Activated T-helper 1 cell treated with anti-CD3 and anti-CD28 coated beads, Interleukin-12 subunit alpha, Interleukin-12 subunit beta, Interleukin-2, Interleukin-4 antibody, amounts not matched to agents 30 ng/mL and 10 ng/mL and 1 ng/mL, durations not matched to agents 14 hours and 24 hours and 36 hours (primary cell): ENCODE measurements around the gene CWC27. TPM values are rescaled to one million over a fixed set of nuclear protein-coding genes. Genes with fewer than 3 reads are reported as not detected.

Source experiments
- DNase-seq: peaks from one replicate; pipeline ENCODE4 v3.0.0; 2021; ENCODE audit warnings: low spot score
- H3K27ac Mint-ChIP-seq: one replicate; pipeline ENCODE4 v1.8.0; 2021; ENCODE audit warnings: mild to moderate bottlenecking, mixed read lengths
- H3K27me3 Mint-ChIP-seq: one replicate; pipeline ENCODE4 v1.8.0; 2022; ENCODE audit warnings: mild to moderate bottlenecking, moderate library complexity, mixed read lengths; ENCODE audit not compliant: insufficient read depth
- H3K36me3 Mint-ChIP-seq: one replicate; pipeline ENCODE4 v1.8.0; 2021; ENCODE audit warnings: low read depth, mixed read lengths
- H3K4me1 Mint-ChIP-seq: one replicate; pipeline ENCODE4 v1.8.0; 2021; ENCODE audit warnings: low read depth, mixed read lengths
- H3K4me3 Mint-ChIP-seq: one replicate; pipeline ENCODE4 v1.8.0; 2021; ENCODE audit warnings: mild to moderate bottlenecking, moderate library complexity, mixed read lengths
- H3K9me3 Mint-ChIP-seq: one replicate; pipeline ENCODE4 v1.8.0; 2021; ENCODE audit warnings: mixed read lengths
- intact Hi-C: fragments of 100-400 bp; cut with micrococcal nuclease; formaldehyde crosslinking; loops from one replicate; pipeline ENCODE4 v1.15.1; 2024
- total RNA-seq: library from RNA; stranded (reverse); gene quantifications from 2 replicates; pipeline ENCODE4 v1.2.3, GENCODE V29; 2022

Gene CWC27
- 29.1 and 33.5 TPM in 2 replicates for total RNA-seq

- peak within 1 kb of the TSS; percentile 98 for H3K4me3 Mint-ChIP-seq
- peaks cover 51% of the 10 kb centered on the region for H3K4me1 Mint-ChIP-seq
- H3K36me3 Mint-ChIP-seq, result peaks cover 14% of the 10 kb centered on the region
- H3K9me3 Mint-ChIP-seq, result no peaks in the 10 kb centered on the region
- H3K27ac Mint-ChIP-seq, result peak within 1 kb of the TSS; percentile 96
- DNase-seq, result peak; percentile 79
- intact Hi-C loops, result loop anchor here (1.0 to 10.0 kb wide), 7 partner anchors 133 to 1376 kb away; partner anchors contain the start of genes CENPK, ERBIN, PPWD1 and SREK1
- no peaks in the 10 kb centered on the region for H3K27me3 Mint-ChIP-seq
Observed at GRCh38 chr5:64768358-64769312, at the start of gene CWC27, which contains the start of gene SREK1IP1. Gene CWC27, plus strand, starts transcription at chr5:64768930. Its CDS starts 217 bp downstream, at chr5:64769147. Gene SREK1IP1, minus strand, starts transcription at chr5:64768691. Its CDS starts 174 bp downstream, at chr5:64768517.

GRCh38 chr5:64722588-64722987 is 46.1 kb upstream of the CWC27 start:
- intact Hi-C loops, result no loop called here
- H3K4me3 Mint-ChIP-seq, result no peak overlapping the region
- peaks cover 16% of the 10 kb centered on the region for H3K36me3 Mint-ChIP-seq

GRCh38 chr5:64727150-64727549 is 41.6 kb upstream of the CWC27 start:
- intact Hi-C loops, result no loop called here
- Mint-ChIP-seq H3K9me3 (no peaks in the 10 kb centered on the region), H3K4me3 (no peak overlapping the region), H3K4me1 (peaks cover 8% of the 10 kb centered on the region), H3K27ac (no peak overlapping the region), H3K27me3 (no peaks in the 10 kb centered on the region), H3K36me3 (peaks cover 22% of the 10 kb centered on the region)
- DNase-seq, result no peak

More at GRCh38 chr5:64722588-64722987, 46.1 kb upstream of the CWC27 start:
- Mint-ChIP-seq H3K4me1 (peaks cover 8% of the 10 kb centered on the region), H3K27me3 (no peaks in the 10 kb centered on the region), H3K9me3 (no peaks in the 10 kb centered on the region), H3K27ac (no peak overlapping the region)
- no peak for DNase-seq

- H3K36me3 Mint-ChIP-seq, result peaks cover 13% of the 10 kb centered on the region
- intact Hi-C loops, result no loop called here
- no peak overlapping the region for H3K4me3 Mint-ChIP-seq
- H3K4me1 Mint-ChIP-seq, result peaks cover 7% of the 10 kb centered on the region
- no peaks in the 10 kb centered on the region for H3K9me3 Mint-ChIP-seq
- H3K27ac Mint-ChIP-seq, result no peak overlapping the region
- no peak for DNase-seq
- no peaks in the 10 kb centered on the region for H3K27me3 Mint-ChIP-seq
Observed at GRCh38 chr5:64742411-64742810, 26.3 kb upstream of the CWC27 start.

- no peak overlapping the region for H3K27ac Mint-ChIP-seq
- H3K9me3 Mint-ChIP-seq, result no peaks in the 10 kb centered on the region
- intact Hi-C loops, result no loop called here
- H3K4me3 Mint-ChIP-seq, result no peak overlapping the region
- peaks cover 7% of the 10 kb centered on the region for H3K4me1 Mint-ChIP-seq
- DNase-seq, result no peak
- no peaks in the 10 kb centered on the region for H3K27me3 Mint-ChIP-seq
- peaks cover 11% of the 10 kb centered on the region for H3K36me3 Mint-ChIP-seq
Observed at GRCh38 chr5:64742821-64743220, 25.9 kb upstream of the CWC27 start.

- no peak for DNase-seq
- no peak overlapping the region for H3K27ac Mint-ChIP-seq
- intact Hi-C loops, result no loop called here
- H3K4me1 Mint-ChIP-seq, result peaks cover 7% of the 10 kb centered on the region
- no peaks in the 10 kb centered on the region for H3K27me3 Mint-ChIP-seq
- no peak overlapping the region for H3K4me3 Mint-ChIP-seq
- H3K9me3 Mint-ChIP-seq, result no peaks in the 10 kb centered on the region
- peaks cover 3% of the 10 kb centered on the region for H3K36me3 Mint-ChIP-seq
Observed at GRCh38 chr5:64744914-64745313, 23.8 kb upstream of the CWC27 start.

GRCh38 chr5:64746446-64746845 is 22.3 kb upstream of the CWC27 start:
- Mint-ChIP-seq H3K36me3 (peaks cover 1% of the 10 kb centered on the region), H3K4me3 (no peak overlapping the region), H3K9me3 (no peaks in the 10 kb centered on the region), H3K4me1 (peaks cover 7% of the 10 kb centered on the region), H3K27me3 (no peaks in the 10 kb centered on the region), H3K27ac (no peak overlapping the region)
- DNase-seq, result no peak
- intact Hi-C loops, result no loop called here

- no peak overlapping the region for H3K27ac Mint-ChIP-seq
- H3K27me3 Mint-ChIP-seq, result no peaks in the 10 kb centered on the region
- intact Hi-C loops, result no loop called here
Observed at GRCh38 chr5:64749385-64749784, 19.3 kb upstream of the CWC27 start.

GRCh38 chr5:64754066-64754465 is 14.7 kb upstream of the CWC27 start:
- Mint-ChIP-seq H3K4me3 (no peak overlapping the region), H3K4me1 (peaks cover 3% of the 10 kb centered on the region), H3K36me3 (peaks cover 3% of the 10 kb centered on the region), H3K27me3 (no peaks in the 10 kb centered on the region), H3K9me3 (no peaks in the 10 kb centered on the region), H3K27ac (no peak overlapping the region)
- no peak for DNase-seq
- intact Hi-C loops, result no loop called here

More at GRCh38 chr5:64749385-64749784, 19.3 kb upstream of the CWC27 start:
- H3K4me1 Mint-ChIP-seq, result peaks cover 7% of the 10 kb centered on the region
- no peak overlapping the region for H3K4me3 Mint-ChIP-seq
- H3K36me3 Mint-ChIP-seq, result peaks cover 3% of the 10 kb centered on the region
- no peaks in the 10 kb centered on the region for H3K9me3 Mint-ChIP-seq
- no peak for DNase-seq

- H3K27me3 Mint-ChIP-seq, result no peaks in the 10 kb centered on the region
- no peak for DNase-seq
- H3K9me3 Mint-ChIP-seq, result no peaks in the 10 kb centered on the region
- H3K4me3 Mint-ChIP-seq, result no peak overlapping the region
- no peaks in the 10 kb centered on the region for H3K36me3 Mint-ChIP-seq
- H3K27ac Mint-ChIP-seq, result no peak overlapping the region
- H3K4me1 Mint-ChIP-seq, result peaks cover 3% of the 10 kb centered on the region
- intact Hi-C loops, result loop anchor here (2.0 kb wide), 1 partner anchor 20 kb away; no protein-coding TSS in a partner anchor
Observed at GRCh38 chr5:64758901-64759300, 9.8 kb upstream of the CWC27 start.

GRCh38 chr5:64759960-64760660 is 8.6 kb upstream of the CWC27 start:
- intact Hi-C loops, result loop anchor here (2.0 to 10.0 kb wide), 2 partner anchors 21 to 1385 kb away; partner anchors contain the start of gene SREK1
- no peaks in the 10 kb centered on the region for H3K27me3 Mint-ChIP-seq
- no peak overlapping the region for H3K27ac Mint-ChIP-seq
- peaks cover 8% of the 10 kb centered on the region for H3K4me1 Mint-ChIP-seq
- H3K9me3 Mint-ChIP-seq, result no peaks in the 10 kb centered on the region
- peaks cover 5% of the 10 kb centered on the region for H3K36me3 Mint-ChIP-seq
- H3K4me3 Mint-ChIP-seq, result no peak overlapping the region
- DNase-seq, result no peak

GRCh38 chr5:64763948-64764503 is 4.7 kb upstream of the CWC27 start:
- Mint-ChIP-seq H3K9me3 (no peaks in the 10 kb centered on the region), H3K4me1 (peaks cover 31% of the 10 kb centered on the region), H3K27ac (no peak overlapping the region), H3K4me3 (no peak overlapping the region), H3K27me3 (no peaks in the 10 kb centered on the region), H3K36me3 (peaks cover 14% of the 10 kb centered on the region)
- DNase-seq, result no peak
- intact Hi-C loops, result loop anchor here (10.0 kb wide), 1 partner anchor 1381 kb away; the partner anchor contains the start of gene SREK1
